Body of pancreas (tissue), 4 donors: ENCODE data around the gene RPL3. TPM values are rescaled to one million over a fixed set of nuclear protein-coding genes. Genes with fewer than 3 reads are reported as not detected.

Experiments used
- ATAC-seq: fragments of 150-250 bp; one replicate; pipeline ENCODE4 v1.9.1; 2016
- DNase-seq, 4 donors: peaks; one replicate each; pipeline ENCODE4 v3.0.0-alpha.2; 2019
- H3K27ac ChIP-seq, 4 donors: fragments of 200-600 bp; sonication (generic); 1 replicate in 3 of 4; 2 replicates in 1 of 4; pipeline versions ENCODE4 v1.5.1 to v1.6.1; 2016 to 2019; ENCODE audit warnings: mild to moderate bottlenecking in 1 of 4, mixed read lengths in 1 of 4, moderate library complexity in 1 of 4
- H3K27me3 ChIP-seq, 2 donors: fragments of 200-600 bp; sonication (generic); one replicate each; pipeline ENCODE4 v1.6.0; 2016; ENCODE audit warnings: mild to moderate bottlenecking in 1 of 2
- H3K36me3 ChIP-seq, 2 donors: fragments of 200-600 bp; sonication (generic); replicated peaks in 1 of 2; 2 replicates each; pipeline ENCODE4 v1.5.1; 2016; ENCODE audit warnings: low read depth in 2 of 2; ENCODE audit not compliant: insufficient read depth in 1 of 2
- H3K4me1 ChIP-seq: fragments of 200-600 bp; sonication (generic); one replicate; pipeline ENCODE4 v1.6.0; 2016
- H3K4me3 ChIP-seq, 2 donors: fragments of 200-600 bp; sonication (generic); 1 replicate in 1 of 2; 2 replicates in 1 of 2; pipeline ENCODE4 v1.5.1; 2016 to 2019
- H3K9me3 ChIP-seq, 3 donors: fragments of 200-600 bp; sonication (generic); 1 replicate in 2 of 3; 2 replicates in 1 of 3; pipeline ENCODE4 v1.5.1; 2016
- POLR2A ChIP-seq, 3 donors: fragments of 450-650 bp; IDR thresholded peaks; one replicate each; pipeline ENCODE4 v1.6.1; 2016; ENCODE audit warnings: antibody characterized with exemption in 3 of 3, mild to moderate bottlenecking in 2 of 3
- WGBS, 2 donors: methylation state at CpG; one replicate each; pipeline ENCODE4 v1.1.5; 2017; 5-methylcytosine and 5-hydroxymethylcytosine counted together
- intact Hi-C: fragments of 100-400 bp; cut with DNase I; formaldehyde crosslinking; loops from one replicate; pipeline ENCODE4 v1.15.1; 2023
- total RNA-seq, 2 donors: library from RNA; depleted of rRNA; stranded (reverse); fragments of >200 nt; gene quantifications; one replicate each; pipeline ENCODE4 v1.1.0, GENCODE V29; 2016
- TF ChIP-seq, protein P1 (sequence below), 7 experiments: fragments of 450-650 bp in 4 of 7; fragments of 200-600 bp in 3 of 7; sonication (generic) in 3 of 7; IDR thresholded peaks; one replicate each; pipeline ENCODE4 v1.5.1; 2016 to 2019; ENCODE audit warnings: antibody characterized with exemption in 7 of 7

RPL3 gene
- total RNA-seq, 2 donors from 2014 or later: 1,625 to 1,893 TPM

DNA sequence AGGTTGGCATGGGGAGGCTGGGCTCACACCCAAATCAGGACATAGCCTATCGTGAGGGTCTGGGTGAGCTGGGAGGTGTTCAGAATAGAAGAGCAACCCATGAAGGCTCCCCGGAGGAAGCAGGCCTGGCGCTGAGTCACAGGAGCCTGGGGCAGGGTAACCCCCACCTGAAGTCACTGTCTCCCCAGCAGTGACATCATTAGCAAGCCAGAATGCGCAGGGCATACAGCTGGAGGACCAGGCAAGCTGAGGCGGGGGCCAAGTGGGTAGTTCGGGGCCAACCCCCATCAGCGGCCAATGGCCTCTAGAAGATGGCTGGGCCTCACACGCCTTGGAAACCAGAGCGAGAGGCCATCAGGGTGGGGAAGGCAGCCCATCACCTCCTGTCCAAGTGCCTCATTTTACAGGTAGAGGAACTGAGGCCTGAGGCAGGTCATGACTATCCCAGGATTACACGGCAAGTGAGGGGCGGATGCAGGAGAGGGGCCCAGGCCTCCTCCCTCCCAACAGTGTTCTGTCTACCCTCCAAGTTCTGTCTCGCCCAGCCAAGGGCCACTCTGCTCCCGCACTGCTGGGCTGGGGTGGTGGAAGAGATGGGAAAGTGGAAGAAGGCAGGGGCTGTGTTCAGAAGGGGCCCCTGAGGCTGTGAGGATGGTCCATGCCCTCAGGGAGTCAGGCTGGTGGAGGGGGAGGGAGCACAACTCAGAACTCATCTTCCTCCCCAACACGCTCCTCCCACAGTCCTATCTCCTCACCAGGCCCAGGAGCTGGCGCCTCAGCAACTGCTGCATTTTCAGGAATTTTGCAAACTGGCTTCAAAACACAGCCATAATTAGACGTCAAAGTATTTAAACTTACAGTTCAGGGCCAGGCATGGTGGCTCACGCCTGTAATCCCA, 24.6 kb downstream of the RPL3 start:
- peaks cover 79% of the 10 kb centered on the region for H3K4me1 ChIP-seq
- no peak for DNase-seq
- no peak for TF ChIP-seq POLR2A (IDR thresholded peaks at IDR 0.05)
- TF ChIP-seq, protein P1, sequence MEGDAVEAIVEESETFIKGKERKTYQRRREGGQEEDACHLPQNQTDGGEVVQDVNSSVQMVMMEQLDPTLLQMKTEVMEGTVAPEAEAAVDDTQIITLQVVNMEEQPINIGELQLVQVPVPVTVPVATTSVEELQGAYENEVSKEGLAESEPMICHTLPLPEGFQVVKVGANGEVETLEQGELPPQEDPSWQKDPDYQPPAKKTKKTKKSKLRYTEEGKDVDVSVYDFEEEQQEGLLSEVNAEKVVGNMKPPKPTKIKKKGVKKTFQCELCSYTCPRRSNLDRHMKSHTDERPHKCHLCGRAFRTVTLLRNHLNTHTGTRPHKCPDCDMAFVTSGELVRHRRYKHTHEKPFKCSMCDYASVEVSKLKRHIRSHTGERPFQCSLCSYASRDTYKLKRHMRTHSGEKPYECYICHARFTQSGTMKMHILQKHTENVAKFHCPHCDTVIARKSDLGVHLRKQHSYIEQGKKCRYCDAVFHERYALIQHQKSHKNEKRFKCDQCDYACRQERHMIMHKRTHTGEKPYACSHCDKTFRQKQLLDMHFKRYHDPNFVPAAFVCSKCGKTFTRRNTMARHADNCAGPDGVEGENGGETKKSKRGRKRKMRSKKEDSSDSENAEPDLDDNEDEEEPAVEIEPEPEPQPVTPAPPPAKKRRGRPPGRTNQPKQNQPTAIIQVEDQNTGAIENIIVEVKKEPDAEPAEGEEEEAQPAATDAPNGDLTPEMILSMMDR (IDR thresholded peaks at IDR 0.05): no peak
- no peaks in the 10 kb centered on the region for H3K27me3 ChIP-seq
- no peak overlapping the region for H3K27ac ChIP-seq
- no peaks in the 10 kb centered on the region for H3K9me3 ChIP-seq
- intact Hi-C loops: no loop called here
- no peak for ATAC-seq
- no peaks in the 10 kb centered on the region for H3K36me3 ChIP-seq
- no peak overlapping the region for H3K4me3 ChIP-seq
- WGBS, 2 donors: 88 to 91% methylated on average over 15 to 16 of the region's 17 CpGs

DNA sequence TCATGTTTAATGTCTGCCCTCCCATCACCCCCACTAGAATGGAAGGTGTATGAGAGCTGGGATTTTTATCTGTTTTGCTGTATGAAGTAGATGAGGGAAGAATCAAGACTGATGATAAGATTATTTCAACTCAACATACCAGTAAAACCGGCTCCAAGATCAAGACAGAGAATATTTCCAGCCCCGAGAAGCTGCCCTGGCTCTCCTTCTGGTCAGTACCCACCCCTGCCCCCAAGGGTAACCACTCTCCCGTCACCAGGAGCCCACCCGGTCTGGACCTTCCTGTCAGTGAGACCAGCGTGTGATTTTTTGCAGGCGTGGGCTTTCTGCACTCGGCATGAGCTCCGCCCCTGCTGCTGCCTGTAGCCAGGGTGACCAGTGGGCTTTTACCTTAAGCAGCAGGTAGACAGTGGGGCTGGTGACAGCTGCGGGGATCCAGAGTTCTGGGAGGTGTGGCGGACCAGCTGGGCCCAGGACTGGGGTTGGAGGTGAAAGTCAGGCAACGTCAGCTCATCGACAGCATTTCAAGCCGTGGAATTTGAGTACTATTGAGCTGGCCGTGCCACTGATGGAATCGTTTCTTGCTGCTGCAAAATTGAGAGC, 25.6 kb downstream of the RPL3 start:
- no peak overlapping the region for H3K4me3 ChIP-seq
- H3K9me3 ChIP-seq: no peaks in the 10 kb centered on the region
- peaks cover 81% of the 10 kb centered on the region for H3K4me1 ChIP-seq
- DNase-seq (no peak), ATAC-seq (no peak)
- H3K27ac ChIP-seq: no peak overlapping the region
- H3K27me3 ChIP-seq: no peaks in the 10 kb centered on the region
- intact Hi-C loops: no loop called here
- no peak for TF ChIP-seq POLR2A (IDR thresholded peaks at IDR 0.05)
- TF ChIP-seq, protein P1 (IDR thresholded peaks at IDR 0.05): no peak
- no peaks in the 10 kb centered on the region for H3K36me3 ChIP-seq
- WGBS, 2 donors: 55 to 82% methylated on average over 13 to 15 of the region's 15 CpGs

DNA sequence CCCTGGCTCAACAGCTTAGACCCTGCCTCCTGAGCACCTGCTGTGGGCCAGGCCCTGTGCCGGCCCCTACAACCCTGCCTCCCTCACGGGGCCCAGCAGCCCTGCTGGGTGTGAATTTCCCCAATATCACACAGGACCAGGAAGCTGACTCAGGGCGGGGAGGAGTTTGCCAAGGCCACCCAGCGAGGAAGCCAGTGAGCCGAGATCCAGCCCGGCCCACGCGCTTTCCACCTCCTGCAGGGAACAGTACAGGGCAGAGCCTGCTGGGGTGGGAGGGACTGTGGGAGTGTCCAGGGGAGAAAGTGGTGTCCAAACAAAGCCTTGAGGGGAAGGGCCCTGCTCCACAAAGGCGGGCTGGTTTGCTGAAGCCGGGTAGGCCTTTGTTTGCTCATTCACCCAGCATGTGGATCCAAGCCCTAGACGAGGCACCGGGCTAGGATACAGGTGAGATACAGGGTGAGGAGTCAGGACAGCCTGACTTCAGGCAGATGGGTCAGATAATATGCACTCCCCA, 26.8 kb downstream of the RPL3 start:
- peaks cover 69% of the 10 kb centered on the region for H3K4me1 ChIP-seq
- 6 to 27% methylated on average over 5 to 12 of the region's 12 CpGs for WGBS, 2 donors
- no peaks in the 10 kb centered on the region for H3K27me3 ChIP-seq
- H3K4me3 ChIP-seq: no peak overlapping the region
- intact Hi-C loops: no loop called here
- peak; percentile 65 to 85 (median 84) for TF ChIP-seq POLR2A (IDR thresholded peaks at IDR 0.05)
- TF ChIP-seq, protein P1 (IDR thresholded peaks at IDR 0.05): peak in 3 of 7 experiments; percentile 8 to 18 (median 12)
- no peaks in the 10 kb centered on the region for H3K36me3 ChIP-seq
- no peaks in the 10 kb centered on the region for H3K9me3 ChIP-seq
- peak overlapping the region; percentile 95 to 99 (median 97) for H3K27ac ChIP-seq
- DNase-seq (peak; percentile 92 to 98 (median 96)), ATAC-seq (peak; percentile 80)

DNA sequence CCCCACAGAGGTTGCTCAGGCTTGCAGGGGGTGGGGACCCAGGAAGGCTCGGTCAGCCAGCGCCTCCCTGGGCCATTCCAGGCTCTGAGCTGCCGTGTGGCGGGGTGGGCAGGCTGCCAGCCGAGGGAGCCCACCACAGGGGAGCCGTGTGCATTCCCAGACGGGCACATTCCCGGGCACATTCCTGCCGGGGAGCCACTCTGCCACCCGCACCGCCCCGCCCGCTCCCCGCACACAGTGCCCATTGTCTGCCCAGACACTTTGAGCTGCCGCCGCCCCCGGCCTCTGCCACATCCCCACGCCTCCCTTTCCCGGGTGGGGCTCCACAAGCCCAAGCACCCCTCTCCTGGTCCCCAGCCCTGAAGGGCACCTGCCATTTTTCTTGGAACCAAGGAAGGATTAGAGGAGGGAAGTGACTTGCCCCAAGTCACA, 27.4 kb downstream of the RPL3 start:
- peak; percentile 74 to 85 (median 77) for DNase-seq
- TF ChIP-seq POLR2A (IDR thresholded peaks at IDR 0.05): no peak
- TF ChIP-seq, protein P1 (IDR thresholded peaks at IDR 0.05): no peak
- H3K4me3 ChIP-seq: no peak overlapping the region
- no peaks in the 10 kb centered on the region for H3K36me3 ChIP-seq
- WGBS, 2 donors: 55 to 56% methylated on average over 12 to 17 of the region's 19 CpGs
- peaks cover 67% of the 10 kb centered on the region for H3K4me1 ChIP-seq
- H3K9me3 ChIP-seq: no peaks in the 10 kb centered on the region
- ATAC-seq: peak; percentile 58
- no peaks in the 10 kb centered on the region for H3K27me3 ChIP-seq
- peak overlapping the region; percentile 95 to 99 (median 97) for H3K27ac ChIP-seq
- intact Hi-C loops: no loop called here
